CD4-positive, alpha-beta T cell (primary cell): ENCODE results near the gene SIRT5. TPM values are rescaled to one million over a fixed set of nuclear protein-coding genes. Genes with fewer than 3 reads are reported as not detected.
A peak's percentile ranks its signal among the peaks of the same experiment; 100 is the strongest.

Experiments used
- ATAC-seq: fragments of 200-7000 bp; cut with Tn5 transposase; one replicate; pipeline ENCODE4 v1.10.0; 2022; ENCODE audit warnings: mild to moderate bottlenecking; ENCODE audit not compliant: poor library complexity
- CTCF ChIA-PET: fragments of 350-600 bp; sonication (Branson Sonifier 250); formaldehyde crosslinking; loops from one replicate; lab custom pipeline; 2021; ENCODE audit warnings: antibody characterized with exemption, inconsistent platforms; lab: Charles Lee
- POLR2A ChIA-PET: fragments of 350-600 bp; sonication (Branson Sonifier 250); formaldehyde crosslinking; loops from one replicate; lab custom pipeline; 2021; ENCODE audit warnings: antibody characterized with exemption, inconsistent platforms; lab: Charles Lee
- DNase-seq, 14 experiments: peaks; one replicate each; pipeline ENCODE4 v3.0.0-alpha.2; 2013 to 2020; ENCODE audit warnings: mixed read lengths in 2 of 14
- H3K27ac ChIP-seq, 2 donors: one replicate each; pipeline versions ENCODE4 v1.5.1 to v1.7.0; 2013; ENCODE audit warnings: low read length in 2 of 2, low read depth in 1 of 2, mild to moderate bottlenecking in 1 of 2
- H3K27me3 ChIP-seq, 2 experiments: 1 replicate in 1 of 2; 2 replicates in 1 of 2; pipeline versions ENCODE4 v1.6.1 to v1.7.0; 2013; ENCODE audit warnings: low read length in 2 of 2, control low read depth in 1 of 2, mild to moderate bottlenecking in 1 of 2, moderate library complexity in 1 of 2; ENCODE audit not compliant: insufficient read depth in 2 of 2, control insufficient read depth in 1 of 2
- H3K36me3 ChIP-seq: one replicate; pipeline ENCODE4 v1.6.1; 2013; ENCODE audit warnings: low read length, control low read depth; ENCODE audit not compliant: insufficient read depth
- H3K4me1 ChIP-seq: one replicate; pipeline ENCODE4 v1.6.1; 2013; ENCODE audit warnings: low read length, control low read depth; ENCODE audit not compliant: insufficient read depth
- H3K4me3 ChIP-seq: one replicate; pipeline ENCODE4 v1.5.1; 2013; ENCODE audit warnings: mild to moderate bottlenecking, low read length, moderate library complexity
- H3K9me3 ChIP-seq, 2 experiments: 1 replicate in 1 of 2; 2 replicates in 1 of 2; pipeline versions ENCODE4 v1.6.1 to v1.7.0; 2013; ENCODE audit warnings: low read length in 2 of 2, mild to moderate bottlenecking in 2 of 2, control low read depth in 1 of 2, moderate library complexity in 1 of 2; ENCODE audit not compliant: control insufficient read depth in 1 of 2, insufficient read depth in 1 of 2
- H3K27ac Mint-ChIP-seq: one replicate; pipeline ENCODE4 v1.8.0; 2020; ENCODE audit warnings: mixed read lengths
- H3K27me3 Mint-ChIP-seq: one replicate; pipeline ENCODE4 v1.8.0; 2021; ENCODE audit warnings: mixed read lengths
- H3K36me3 Mint-ChIP-seq: one replicate; pipeline ENCODE4 v1.8.0; 2021; ENCODE audit warnings: low read depth, mixed read lengths
- H3K4me1 Mint-ChIP-seq: one replicate; pipeline ENCODE4 v1.8.0; 2021; ENCODE audit warnings: low read depth, mixed read lengths
- H3K4me3 Mint-ChIP-seq: one replicate; pipeline ENCODE4 v1.8.0; 2020; ENCODE audit warnings: mild to moderate bottlenecking, mixed read lengths
- H3K9me3 Mint-ChIP-seq: one replicate; pipeline ENCODE4 v1.8.0; 2020; ENCODE audit warnings: mixed read lengths
- CTCF ChIP-seq: fragments of 200-600 bp; IDR thresholded peaks from one replicate; pipeline ENCODE4 v1.8.0; 2022; ENCODE audit warnings: antibody characterized with exemption, mild to moderate bottlenecking
- intact Hi-C, 2 experiments: fragments of 100-400 bp; cut with DNase I in 1 of 2; cut with micrococcal nuclease in 1 of 2; formaldehyde crosslinking; loops; one replicate each; pipeline versions ENCODE4 v1.15.1 to v1.9.0; 2023 to 2025; cut with DNase I, micrococcal nuclease
- total RNA-seq, 174 experiments: library from RNA in 2 of 174; stranded (reverse) in 2 of 174; gene quantifications; one replicate each; pipeline ENCODE4 v1.2.3 and lab custom pipeline; 2021 to 2026

SIRT5 gene
- total RNA-seq, 2 experiments from 2014 or later, result 14.3 to 16.3 TPM

- H3K9me3 ChIP-seq, result no peaks in the 10 kb centered on the region
- ChIA-PET CTCF (interaction anchor here (0.9 to 1.9 kb wide), 4 partner anchors 11 to 76 kb away, joined by 3 to 7 read pairs (median 4); partner anchors contain the start of genes NOL7 and RANBP9), POLR2A (interaction anchor here (1.0 to 4.8 kb wide), 6 partner anchors 13 to 76 kb away, joined by 3 to 22 read pairs (median 4); partner anchors contain the start of genes NOL7 and RANBP9)
- peaks cover 3% of the 10 kb centered on the region for H3K4me1 ChIP-seq
- Mint-ChIP-seq H3K4me3 (no peak overlapping the region), H3K4me1 (peaks cover 44% of the 10 kb centered on the region), H3K9me3 (no peaks in the 10 kb centered on the region), H3K27me3 (no peaks in the 10 kb centered on the region), H3K36me3 (peaks cover 85% of the 10 kb centered on the region), H3K27ac (peak overlapping the region; percentile 72)
- TF ChIP-seq CTCF, result no peak
- intact Hi-C loops, result loop anchor here in 1 of 2 experiments (5.0 kb wide), 1 partner anchor 71 kb away; no protein-coding TSS in a partner anchor
- no peak overlapping the region for H3K4me3 ChIP-seq
- ATAC-seq (peak; percentile 71), DNase-seq (peak in 2 of 14 experiments; percentile 13 to 34)
- H3K36me3 ChIP-seq, result peaks cover 52% of the 10 kb centered on the region
- H3K27ac ChIP-seq, result peak overlapping the region in 1 of 2 donors; percentile 24
- no peaks in the 10 kb centered on the region for H3K27me3 ChIP-seq
Measured at GRCh38 chr6:13635948-13636658, 61.7 kb downstream of the SIRT5 start.

DNA sequence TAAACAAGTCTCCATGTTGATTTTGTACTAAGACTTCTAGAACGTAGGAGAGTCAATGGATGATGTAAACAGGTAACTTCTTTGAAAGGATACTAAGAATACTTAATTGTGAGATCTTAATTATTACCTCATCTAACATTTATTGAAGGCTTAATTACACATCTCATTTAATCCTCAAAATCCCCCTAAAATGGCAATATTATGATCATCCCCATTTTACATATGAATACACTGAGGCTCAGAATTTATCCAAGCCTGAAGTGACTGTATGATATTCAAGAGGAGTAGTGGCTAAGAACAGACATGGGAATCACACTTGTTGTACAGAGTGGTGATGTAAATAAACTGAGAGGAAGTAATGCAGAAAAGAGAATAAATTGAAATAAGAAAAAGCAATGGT, 63.6 kb downstream of the SIRT5 start:
- ATAC-seq (no peak), DNase-seq (no peak)
- Mint-ChIP-seq H3K4me3 (no peak overlapping the region), H3K9me3 (no peaks in the 10 kb centered on the region), H3K27ac (peak overlapping the region; percentile 72), H3K27me3 (no peaks in the 10 kb centered on the region), H3K36me3 (peaks cover 82% of the 10 kb centered on the region), H3K4me1 (peaks cover 40% of the 10 kb centered on the region)
- Histone ChIP-seq H3K27ac (no peak overlapping the region), H3K27me3 (no peaks in the 10 kb centered on the region), H3K9me3 (no peaks in the 10 kb centered on the region), H3K36me3 (peaks cover 42% of the 10 kb centered on the region), H3K4me1 (peaks cover 3% of the 10 kb centered on the region), H3K4me3 (no peak overlapping the region)
- ChIA-PET CTCF (no interaction called here), POLR2A (interaction anchor here (2.9 kb wide), 1 partner anchor 74 kb away, joined by 14 read pairs; the partner anchor contains the start of gene RANBP9)
- intact Hi-C loops, result loop anchor here in 1 of 2 experiments (5.0 kb wide), 1 partner anchor 69 kb away; no protein-coding TSS in a partner anchor
- no peak for TF ChIP-seq CTCF

DNA sequence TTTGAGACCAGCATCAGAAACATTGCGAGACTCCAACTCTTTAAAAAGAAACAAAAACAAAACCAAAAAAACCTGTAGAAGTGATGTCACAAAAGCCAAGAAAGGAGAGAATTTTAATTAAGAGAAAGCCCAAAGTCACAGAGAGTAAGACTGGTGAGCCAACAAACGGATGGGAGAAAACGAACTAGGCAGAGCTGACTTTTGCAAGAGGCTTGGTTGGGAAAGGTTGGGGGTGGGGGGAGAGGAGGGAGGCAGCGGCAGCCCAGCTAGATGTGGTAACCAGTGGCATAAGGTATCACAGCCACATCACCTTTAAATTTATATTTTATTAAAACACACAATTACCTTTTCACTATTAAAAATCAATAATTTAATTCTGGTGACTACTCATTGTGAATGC, 64.2 kb downstream of the SIRT5 start:
- Histone ChIP-seq H3K4me3 (no peak overlapping the region), H3K36me3 (peaks cover 48% of the 10 kb centered on the region), H3K4me1 (peaks cover 3% of the 10 kb centered on the region), H3K27me3 (no peaks in the 10 kb centered on the region), H3K27ac (no peak overlapping the region), H3K9me3 (no peaks in the 10 kb centered on the region)
- H3K4me3 Mint-ChIP-seq, result no peak overlapping the region
- intact Hi-C loops, result loop anchor here in 1 of 2 experiments (5.0 kb wide), 1 partner anchor 69 kb away; no protein-coding TSS in a partner anchor
- no peaks in the 10 kb centered on the region for H3K9me3 Mint-ChIP-seq
- H3K4me1 Mint-ChIP-seq, result peaks cover 45% of the 10 kb centered on the region
- POLR2A ChIA-PET, result interaction anchor here (1.0 kb wide), 1 partner anchor 23 kb away, joined by 6 read pairs; no protein-coding TSS in a partner anchor
- CTCF ChIA-PET, result interaction anchor here (0.7 to 1.1 kb wide), 2 partner anchors 24 to 63 kb away, joined by 3 read pairs; no protein-coding TSS in a partner anchor
- H3K27ac Mint-ChIP-seq, result peak overlapping the region; percentile 72
- TF ChIP-seq CTCF, result no peak
- H3K27me3 Mint-ChIP-seq, result no peaks in the 10 kb centered on the region
- peaks cover 85% of the 10 kb centered on the region for H3K36me3 Mint-ChIP-seq
- no peak for ATAC-seq
- no peak for DNase-seq
